Left ventricle myocardium inferior (tissue), 1 donor: ENCODE data around the gene OLFML2A. TPM values are rescaled to one million over a fixed set of nuclear protein-coding genes. Genes with fewer than 3 reads are reported as not detected.

ENCODE experiments used
- DNase-seq: peaks from one replicate; pipeline ENCODE4 v3.0.0-alpha.2; 2020
- H3K27ac ChIP-seq: fragments of 200-600 bp; replicated peaks from 2 replicates; pipeline ENCODE4 v1.8.0; 2021
- H3K27me3 ChIP-seq: fragments of 200-600 bp; 2 replicates; pipeline ENCODE4 v1.8.0; 2021; ENCODE audit warnings: low read depth
- H3K36me3 ChIP-seq: fragments of 200-600 bp; 2 replicates; pipeline ENCODE4 v1.8.0; 2021
- H3K4me1 ChIP-seq: fragments of 200-600 bp; 2 replicates; pipeline ENCODE4 v1.8.0; 2021
- H3K4me3 ChIP-seq: fragments of 200-600 bp; 2 replicates; pipeline ENCODE4 v1.8.0; 2021; ENCODE audit warnings: mild to moderate bottlenecking, moderate library complexity
- H3K9me3 ChIP-seq: fragments of 200-600 bp; replicated peaks from 2 replicates; pipeline ENCODE4 v1.8.0; 2021
- CTCF ChIP-seq: fragments of 200-600 bp; IDR thresholded peaks from 2 replicates; pipeline ENCODE4 v1.8.0; 2021; ENCODE audit warnings: antibody characterized with exemption, mild to moderate bottlenecking, borderline replicate concordance
- intact Hi-C: fragments of 100-400 bp; cut with micrococcal nuclease; formaldehyde crosslinking; loops from one replicate; pipeline ENCODE4 v1.11.0; 2022
- total RNA-seq: library from RNA; stranded (reverse); fragmentation: NEBNext Ultra II Directional; extraction: Animal tissue kit (Norgen Biotek cat#: 25700); gene quantifications from one replicate; pipeline ENCODE4 v1.2.1, GENCODE V29; 2021
- donor health status: DM: no; HTN: yes; CAD: no; lungs with severe emphysema.

OLFML2A gene
- total RNA-seq, 1 donor from 2014 or later = 41.1 TPM

- H3K36me3 ChIP-seq = no peaks in the 10 kb centered on the region
Measured at GRCh38 chr9:124774129-124774978, 2.6 kb upstream of the OLFML2A start.

GRCh38 chr9:124776618-124776953 lies 347 bp upstream of the OLFML2A start:
- Histone ChIP-seq H3K4me1 (peaks cover 68% of the 10 kb centered on the region), H3K27ac (peak overlapping the region; percentile 82), H3K9me3 (no peaks in the 10 kb centered on the region), H3K4me3 (peak overlapping the region; percentile 70), H3K36me3 (no peaks in the 10 kb centered on the region), H3K27me3 (no peaks in the 10 kb centered on the region)
- TF ChIP-seq CTCF = no peak
- DNase-seq = no peak
- intact Hi-C loops = no loop called here

More at GRCh38 chr9:124774129-124774978, 2.6 kb upstream of the OLFML2A start:
- H3K4me1 ChIP-seq = peaks cover 64% of the 10 kb centered on the region
- peak overlapping the region; percentile 12 for H3K27ac ChIP-seq
- no peak overlapping the region for H3K4me3 ChIP-seq
- peak; percentile 87 for DNase-seq
- H3K27me3 ChIP-seq = peaks cover 9% of the 10 kb centered on the region
- intact Hi-C loops = loop anchor here (2.0 kb wide), 1 partner anchor 78 kb away; the partner anchor contains the start of gene WDR38
- peak; percentile 86 for TF ChIP-seq CTCF
- no peaks in the 10 kb centered on the region for H3K9me3 ChIP-seq

- TF ChIP-seq CTCF = no peak
- Histone ChIP-seq H3K27ac (peak overlapping the region; percentile 82), H3K4me3 (peak overlapping the region; percentile 42), H3K36me3 (no peaks in the 10 kb centered on the region), H3K27me3 (no peaks in the 10 kb centered on the region), H3K9me3 (no peaks in the 10 kb centered on the region), H3K4me1 (peaks cover 83% of the 10 kb centered on the region)
- intact Hi-C loops = no loop called here
- no peak for DNase-seq
Measured at GRCh38 chr9:124778575-124779367, 1.8 kb downstream of the OLFML2A start.

GRCh38 chr9:124779368-124780059 lies 2.6 kb downstream of the OLFML2A start:
- Histone ChIP-seq H3K9me3 (no peaks in the 10 kb centered on the region), H3K27ac (peak overlapping the region; percentile 82), H3K4me3 (peak overlapping the region; percentile 42), H3K36me3 (no peaks in the 10 kb centered on the region), H3K27me3 (no peaks in the 10 kb centered on the region), H3K4me1 (peaks cover 90% of the 10 kb centered on the region)
- DNase-seq = no peak
- intact Hi-C loops = no loop called here
- TF ChIP-seq CTCF = no peak

GRCh38 chr9:124780060-124780756 lies 3.3 kb downstream of the OLFML2A start:
- no peaks in the 10 kb centered on the region for H3K27me3 ChIP-seq
- H3K4me3 ChIP-seq = peak overlapping the region; percentile 42
- no peaks in the 10 kb centered on the region for H3K36me3 ChIP-seq
- peak; percentile 60 for DNase-seq
- TF ChIP-seq CTCF = no peak
- H3K4me1 ChIP-seq = peaks cover 90% of the 10 kb centered on the region
- peak overlapping the region; percentile 82 for H3K27ac ChIP-seq
- intact Hi-C loops = no loop called here
- no peaks in the 10 kb centered on the region for H3K9me3 ChIP-seq
